ENCODE results near the gene PVALB. TPM values are rescaled to one million over a fixed set of nuclear protein-coding genes. Genes with fewer than 3 reads are reported as not detected.
A peak's percentile ranks its signal among the peaks of the same experiment; 100 is the strongest.

The PVALB gene
- total RNA-seq, 3 donors from 2014 or later (not counting 1 experiment from before 2014, with no cell fraction given), result 0.99 TPM; not detected in 2

- H3K4me3 Mint-ChIP-seq, result peak within 1 kb of the TSS; percentile 87
- H3K27me3 Mint-ChIP-seq (ENCODE audit: low read depth in 2 of 2), result no peaks in the 10 kb centered on the region
- Histone ChIP-seq H3K27ac (ENCODE audit: low read length) (peak within 1 kb of the TSS; percentile 78), H3K9me3 (ENCODE audit: control insufficient read depth, insufficient read depth, low read length) (no peaks in the 10 kb centered on the region), H3K36me3 (ENCODE audit: control insufficient read depth, insufficient read depth, low read length) (no peaks in the 10 kb centered on the region), H3K27me3 (ENCODE audit: control insufficient read depth, insufficient read depth, low read length) (no peaks in the 10 kb centered on the region), H3K4me1 (ENCODE audit: control insufficient read depth, insufficient read depth, low read length) (peaks cover 16% of the 10 kb centered on the region), H3K4me3 (ENCODE audit: low read length) (peak within 1 kb of the TSS; percentile 63)
- no peaks in the 10 kb centered on the region for H3K36me3 Mint-ChIP-seq
- peaks cover 19 to 22% of the 10 kb centered on the region in 2 donors for H3K4me1 Mint-ChIP-seq
- H3K27ac Mint-ChIP-seq, result peak within 1 kb of the TSS; percentile 92 to 94
- DNase-seq (peak; percentile 91 to 99), ATAC-seq (peak; percentile 86 to 96 (median 89))
- TF ChIP-seq CTCF (IDR thresholded peaks at IDR 0.05), result no peak
- H3K9me3 Mint-ChIP-seq, result no peaks in the 10 kb centered on the region
- under 1% methylated on average over 43 of the region's 43 CpGs for WGBS (ENCODE audit: insufficient coverage)
- intact Hi-C loops (cut with micrococcal nuclease), result loop anchor here (2.0 to 10.0 kb wide), 2 partner anchors 247 to 709 kb away; partner anchors contain the start of genes EIF3D and MFNG
These were observed 40.7 kb downstream of the PVALB start, which contains the start of gene IFT27 for GRCh38 chr22:36775964-36776669. Gene IFT27 (minus strand): TSS chr22:36776119. CDS start chr22:36775707, 412 bp downstream.

GRCh38 chr22:36775586-36775963, 41.3 kb downstream of the PVALB start:
- peak overlapping the region; percentile 78 for H3K27ac ChIP-seq (ENCODE audit: low read length)
- intact Hi-C loops (cut with micrococcal nuclease), result loop anchor here (10.0 kb wide), 1 partner anchor 709 kb away; the partner anchor contains the start of gene MFNG
- Mint-ChIP-seq H3K27me3 (ENCODE audit: low read depth in 2 of 2) (no peaks in the 10 kb centered on the region), H3K9me3 (no peaks in the 10 kb centered on the region), H3K27ac (peak overlapping the region; percentile 92 to 94), H3K4me3 (peak overlapping the region; percentile 87), H3K36me3 (no peaks in the 10 kb centered on the region), H3K4me1 (peaks cover 22 to 23% of the 10 kb centered on the region in 2 donors)
- no peak for TF ChIP-seq CTCF (IDR thresholded peaks at IDR 0.05)
- under 1% methylated on average over 23 of the region's 23 CpGs for WGBS (ENCODE audit: insufficient coverage)
- no peaks in the 10 kb centered on the region for H3K9me3 ChIP-seq (ENCODE audit: control insufficient read depth, insufficient read depth, low read length)
- ATAC-seq (no peak), DNase-seq (peak in 1 of 2 donors; percentile 66)
- H3K4me3 ChIP-seq (ENCODE audit: low read length), result peak overlapping the region; percentile 63
- no peaks in the 10 kb centered on the region for H3K36me3 ChIP-seq (ENCODE audit: control insufficient read depth, insufficient read depth, low read length)
- peaks cover 16% of the 10 kb centered on the region for H3K4me1 ChIP-seq (ENCODE audit: control insufficient read depth, insufficient read depth, low read length)
- H3K27me3 ChIP-seq (ENCODE audit: control insufficient read depth, insufficient read depth, low read length), result no peaks in the 10 kb centered on the region

GRCh38 chr22:36773935-36774334, 42.9 kb downstream of the PVALB start:
- no peak overlapping the region for H3K4me3 ChIP-seq (ENCODE audit: low read length)
- no peaks in the 10 kb centered on the region for H3K9me3 Mint-ChIP-seq
- H3K36me3 Mint-ChIP-seq, result no peaks in the 10 kb centered on the region
- H3K27ac Mint-ChIP-seq, result no peak overlapping the region
- H3K27me3 Mint-ChIP-seq (ENCODE audit: low read depth in 2 of 2), result no peaks in the 10 kb centered on the region
- TF ChIP-seq CTCF (IDR thresholded peaks at IDR 0.05), result no peak
- no peak overlapping the region for H3K27ac ChIP-seq (ENCODE audit: low read length)
- H3K4me3 Mint-ChIP-seq, result peak overlapping the region; percentile 9
- H3K27me3 ChIP-seq (ENCODE audit: control insufficient read depth, insufficient read depth, low read length), result no peaks in the 10 kb centered on the region
- intact Hi-C loops (cut with micrococcal nuclease), result loop anchor here (10.0 kb wide), 1 partner anchor 711 kb away; the partner anchor contains the start of gene MFNG
- no peaks in the 10 kb centered on the region for H3K36me3 ChIP-seq (ENCODE audit: control insufficient read depth, insufficient read depth, low read length)
- no peaks in the 10 kb centered on the region for H3K9me3 ChIP-seq (ENCODE audit: control insufficient read depth, insufficient read depth, low read length)
- WGBS (ENCODE audit: insufficient coverage), result 91% methylated on average over 3 of the region's 3 CpGs
- H3K4me1 ChIP-seq (ENCODE audit: control insufficient read depth, insufficient read depth, low read length), result peaks cover 16% of the 10 kb centered on the region
- H3K4me1 Mint-ChIP-seq, result peaks cover 22 to 23% of the 10 kb centered on the region in 2 donors
- DNase-seq (peak in 1 of 2 donors; percentile 38), ATAC-seq (no peak)
